NCI-H345 treated with DMSO at 0.1 percent for 48 hours (cell line): ENCODE results near the gene KLC3.

Experiments used
- DNase-seq: peaks from one replicate; lab custom pipeline; 2025; ENCODE audit not compliant: unreplicated experiment; lab: John Stamatoyannopoulos, UW

Gene KLC3

DNA sequence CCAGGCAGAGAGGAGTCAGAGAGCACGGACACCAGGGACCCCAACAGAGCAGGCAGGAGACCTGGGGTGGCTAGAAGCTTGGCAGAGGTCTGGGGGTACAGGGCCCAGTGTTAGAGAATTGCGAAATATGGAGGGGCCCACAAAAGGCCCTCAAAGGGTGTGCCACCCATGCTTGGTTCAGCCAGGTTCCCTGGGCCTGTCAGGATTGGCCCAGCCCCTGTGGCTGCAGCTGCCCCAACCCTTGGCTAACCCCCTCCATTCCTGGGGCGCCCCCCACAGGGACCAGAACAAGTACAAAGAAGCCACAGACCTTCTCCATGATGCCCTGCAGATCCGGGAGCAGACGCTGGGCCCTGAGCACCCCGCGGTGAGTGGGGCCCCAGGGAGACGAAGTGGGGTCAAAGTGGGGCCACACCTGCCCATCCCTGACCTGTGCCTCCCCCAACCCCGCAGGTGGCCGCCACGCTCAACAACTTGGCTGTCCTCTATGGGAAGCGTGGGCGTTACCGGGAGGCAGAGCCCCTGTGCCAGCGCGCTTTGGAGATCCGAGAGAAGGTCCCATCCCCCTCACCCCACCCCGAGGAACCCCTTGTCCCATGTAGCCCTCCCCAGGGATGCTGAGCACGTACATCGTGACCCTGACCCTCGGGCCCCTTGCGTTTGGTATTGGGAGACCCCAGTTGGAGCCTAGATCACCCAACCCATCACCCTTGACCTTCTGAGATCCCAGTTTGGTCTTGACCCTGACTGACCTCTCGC, 8.0 kb downstream of the KLC3 start:
- no peak for DNase-seq

- DNase-seq = no peak
Measured at GRCh38 chr19:45349126-45349415, 8.5 kb downstream of the KLC3 start.

DNA sequence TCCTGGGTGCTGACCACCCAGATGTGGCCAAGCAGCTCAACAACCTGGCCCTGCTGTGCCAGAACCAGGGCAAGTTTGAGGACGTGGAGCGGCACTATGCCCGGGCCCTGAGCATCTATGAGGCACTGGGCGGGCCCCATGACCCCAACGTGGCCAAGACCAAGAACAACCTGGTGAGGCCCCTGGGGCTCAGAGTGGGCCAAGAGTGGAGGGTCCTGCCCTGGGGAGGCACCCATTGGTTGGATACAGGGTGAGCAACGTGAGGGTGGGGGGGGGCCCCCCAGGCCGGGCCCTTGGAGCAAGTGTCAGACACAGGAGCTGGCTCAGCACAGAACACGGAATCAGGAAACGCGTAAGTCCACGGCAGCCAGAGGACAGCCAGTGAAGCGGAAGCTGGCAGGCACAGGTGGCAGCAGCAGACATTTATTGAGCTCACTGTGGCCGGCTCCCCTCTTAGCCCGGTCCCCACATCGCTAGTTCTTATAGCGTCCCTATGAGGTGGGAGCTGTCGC, 8.9 kb downstream of the KLC3 start:
- no peak for DNase-seq

DNA sequence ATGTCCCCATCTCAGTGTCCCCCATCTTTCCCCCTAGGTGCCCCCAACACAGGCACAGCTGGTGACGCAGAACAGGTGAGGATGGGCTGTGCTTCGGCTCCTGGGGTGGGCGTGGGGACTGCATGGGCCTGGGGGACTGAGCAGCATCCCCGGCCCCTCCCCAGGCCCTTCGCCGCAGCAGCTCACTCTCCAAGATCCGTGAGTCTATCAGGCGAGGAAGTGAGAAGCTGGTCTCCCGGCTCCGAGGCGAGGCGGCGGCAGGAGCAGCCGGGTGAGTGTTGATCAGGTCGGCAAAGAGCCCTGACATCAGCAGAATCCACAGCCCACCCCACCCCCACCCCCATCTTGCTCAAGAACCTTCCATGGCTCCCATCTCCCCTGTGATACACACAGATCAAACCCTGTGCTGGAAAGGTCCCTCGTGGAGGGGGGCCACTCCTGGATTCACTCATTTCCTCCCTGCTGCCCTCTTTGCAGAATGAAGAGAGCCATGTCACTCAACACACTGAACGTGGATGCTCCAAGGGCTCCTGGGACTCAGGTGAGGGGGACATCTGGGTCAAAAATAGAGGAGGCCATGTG, 10.0 kb downstream of the KLC3 start:
- DNase-seq = no peak

GRCh38 chr19:45351401-45351952, 10.9 kb downstream of the KLC3 start:
- no peak for DNase-seq

GRCh38 chr19:45352062-45352461, 11.5 kb downstream of the KLC3 start:
- DNase-seq = no peak

- DNase-seq = no peak
Measured at GRCh38 chr19:45352471-45352870, 11.9 kb downstream of the KLC3 start.

DNA sequence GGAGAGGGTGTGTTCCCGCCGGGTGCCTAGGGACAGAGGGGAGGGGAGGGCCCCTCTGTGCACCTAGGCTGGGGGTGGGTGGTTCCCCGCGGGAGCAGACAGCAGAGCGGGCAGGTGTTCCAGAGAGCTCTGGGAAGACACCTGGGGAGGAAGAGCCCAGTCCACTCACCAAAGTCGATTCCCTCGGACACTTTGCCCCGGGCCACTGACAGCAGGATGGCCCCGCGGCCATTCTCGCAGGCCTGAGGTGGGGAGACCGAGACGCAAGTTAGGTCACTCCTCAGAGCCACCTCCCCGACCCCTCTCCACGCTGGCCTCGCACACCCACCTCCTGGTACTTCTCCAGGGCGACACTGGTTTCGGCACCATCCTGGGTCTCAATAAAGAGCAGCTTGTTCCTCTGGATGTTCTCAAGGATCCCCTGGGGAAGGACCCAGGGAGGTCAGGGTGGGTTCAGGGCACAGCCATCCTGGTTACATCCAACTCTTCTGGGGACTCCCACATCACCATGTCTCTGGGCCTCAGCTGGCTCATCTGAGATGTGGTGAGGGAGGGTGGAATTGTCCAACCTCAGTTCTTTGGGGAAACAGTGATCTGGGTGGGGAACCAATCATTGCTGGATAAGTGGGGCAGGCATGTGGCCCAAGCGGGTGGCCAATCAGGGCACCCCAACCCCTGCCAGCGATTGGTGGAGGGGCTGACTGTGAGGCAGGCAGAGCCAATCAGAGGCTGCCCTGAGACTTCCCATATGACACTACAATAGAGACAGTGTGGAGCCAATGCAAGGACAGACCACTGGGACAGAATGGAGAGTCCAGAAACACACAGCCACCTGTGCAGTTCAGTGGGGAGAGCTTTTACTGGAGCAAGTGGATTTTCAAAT, 12.6 kb downstream of the KLC3 start:
- DNase-seq = no peak

- DNase-seq = no peak
Measured at GRCh38 chr19:45354241-45354842, 13.8 kb downstream of the KLC3 start.

- no peak for DNase-seq
Measured at GRCh38 chr19:45355402-45355801, 14.9 kb downstream of the KLC3 start.

- DNase-seq = no peak
Measured at GRCh38 chr19:45355910-45356309, 15.4 kb downstream of the KLC3 start.

DNA sequence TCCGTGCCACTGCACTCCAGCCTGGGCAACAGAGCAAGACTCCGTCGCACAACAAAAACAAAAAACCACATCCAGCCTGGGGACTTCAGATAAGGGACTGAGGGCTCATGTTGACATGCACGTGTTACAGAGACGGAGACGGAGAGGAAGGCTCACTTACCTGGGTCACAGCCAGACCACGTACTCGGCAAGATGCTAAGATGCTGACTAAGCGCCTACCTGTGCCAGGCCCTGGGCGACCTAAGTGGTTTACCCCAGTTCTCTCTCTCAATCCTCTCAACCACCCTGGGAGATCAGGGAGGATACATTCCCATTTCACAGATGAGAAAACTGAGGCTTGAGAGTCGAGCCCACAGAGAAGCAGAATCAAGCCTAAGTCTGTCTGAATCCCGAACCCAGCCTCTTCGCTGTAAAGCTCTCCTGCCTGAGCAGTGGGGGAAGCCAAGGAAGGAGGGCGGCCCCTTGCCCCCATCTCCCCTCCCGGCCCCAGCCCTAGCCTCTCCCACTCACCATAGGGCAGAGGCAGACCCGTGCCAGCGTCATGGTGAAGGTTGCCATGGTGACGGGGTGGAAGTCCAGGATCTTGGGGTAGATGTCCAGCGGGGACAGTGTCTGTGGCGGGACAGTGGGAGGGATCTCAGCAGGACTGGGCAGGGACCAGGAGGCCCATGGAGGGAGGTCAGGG, 16.4 kb downstream of the KLC3 start:
- DNase-seq = no peak

DNA sequence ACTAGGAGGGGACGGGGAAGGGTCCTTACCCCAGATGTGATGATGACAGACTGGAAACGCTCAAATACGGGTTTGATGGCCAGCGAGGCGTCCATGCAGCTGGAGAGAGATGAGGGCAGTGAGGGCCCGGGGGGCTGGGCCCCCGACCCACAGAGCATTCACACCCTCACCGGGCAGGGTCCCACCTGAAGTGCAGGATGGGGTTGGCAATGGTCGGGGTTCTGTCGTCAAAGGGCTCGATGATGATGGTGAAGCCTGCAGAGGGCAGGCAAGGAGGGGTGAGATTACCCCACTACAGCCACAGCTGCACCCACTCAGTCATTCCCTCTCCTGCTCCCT, 16.9 kb downstream of the KLC3 start:
- no peak for DNase-seq

- DNase-seq = no peak
Measured at GRCh38 chr19:45358213-45358792, 17.8 kb downstream of the KLC3 start.

GRCh38 chr19:45361608-45362007, 21.1 kb downstream of the KLC3 start:
- DNase-seq = no peak

DNA sequence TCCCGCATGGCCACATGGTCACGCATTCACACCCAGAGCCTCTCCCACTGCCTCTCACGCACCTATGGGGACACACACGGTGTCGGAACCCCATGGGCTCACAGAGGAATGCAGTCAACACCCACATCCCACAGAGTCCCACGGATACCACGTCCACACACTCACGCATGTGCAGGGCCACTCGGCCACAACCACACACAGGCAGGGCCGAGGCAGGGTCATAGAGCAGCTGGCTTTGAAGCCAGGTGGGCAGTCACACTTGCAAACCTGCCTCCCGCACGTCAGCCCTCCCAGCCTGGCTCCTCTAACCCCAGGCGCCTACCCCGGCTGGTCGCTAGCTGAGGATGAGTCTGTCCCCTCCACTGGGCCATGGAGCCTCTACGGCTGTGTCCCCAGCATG, 21.7 kb downstream of the KLC3 start:
- no peak for DNase-seq

- DNase-seq = no peak
Measured at GRCh38 chr19:45363861-45364459, 23.4 kb downstream of the KLC3 start.

DNA sequence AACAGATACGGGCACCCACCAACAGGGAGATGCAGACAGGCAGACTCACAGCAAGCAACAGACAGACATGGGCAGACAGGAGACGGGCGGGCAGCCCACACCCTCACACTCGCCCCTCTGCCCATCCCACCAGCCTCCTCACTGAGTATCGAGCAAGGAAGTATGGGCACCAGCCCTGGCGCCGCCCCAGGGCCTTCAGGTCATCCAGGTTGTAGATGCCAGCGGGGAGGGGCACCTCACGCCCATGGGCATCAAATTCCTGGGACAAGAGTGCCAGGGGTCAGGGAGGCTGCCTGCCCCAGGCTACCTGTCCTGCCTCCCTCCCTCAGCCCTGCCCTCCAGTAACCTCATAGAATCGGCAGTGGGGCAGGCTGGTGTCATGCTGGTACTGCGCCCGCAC, 24.1 kb downstream of the KLC3 start:
- DNase-seq = no peak

GRCh38 chr19:45368127-45368526, 27.6 kb downstream of the KLC3 start:
- no peak for DNase-seq

- no peak for DNase-seq
Measured at GRCh38 chr19:45368737-45369340, 28.3 kb downstream of the KLC3 start.
